Liver (tissue), 9 donors: ENCODE measurements around the gene LECT2. TPM values are rescaled to one million over a fixed set of nuclear protein-coding genes. Genes with fewer than 3 reads are reported as not detected.

Source experiments
- DNase-seq: peaks from one replicate; pipeline ENCODE4 v3.0.0-alpha.2; 2017; ENCODE audit warnings: low spot score
- H3K27ac ChIP-seq, 2 donors: one replicate each; pipeline ENCODE4 v1.7.0; 2013; ENCODE audit warnings: inconsistent platforms in 2 of 2, low read length in 2 of 2, control low read depth in 1 of 2, low read depth in 1 of 2, mild to moderate bottlenecking in 1 of 2
- H3K27me3 ChIP-seq, 4 donors: one replicate each; pipeline versions ENCODE4 v1.6.1 to v1.7.0; 2013; ENCODE audit warnings: low read length in 3 of 4, inconsistent platforms in 1 of 4, mild to moderate bottlenecking in 1 of 4, moderate library complexity in 1 of 4; ENCODE audit not compliant: control insufficient read depth in 4 of 4, insufficient read depth in 4 of 4
- H3K36me3 ChIP-seq, 4 donors: one replicate each; pipeline versions ENCODE4 v1.6.1 to v1.7.0; 2013; ENCODE audit warnings: low read length in 3 of 4, mild to moderate bottlenecking in 3 of 4, low read depth in 1 of 4, moderate library complexity in 1 of 4; ENCODE audit not compliant: control insufficient read depth in 4 of 4, insufficient read depth in 3 of 4
- H3K4me1 ChIP-seq, 4 donors: one replicate each; pipeline versions ENCODE4 v1.6.1 to v1.7.0; 2013; ENCODE audit warnings: low read length in 3 of 4, mild to moderate bottlenecking in 3 of 4, moderate library complexity in 1 of 4; ENCODE audit not compliant: control insufficient read depth in 4 of 4, insufficient read depth in 4 of 4
- H3K4me3 ChIP-seq, 3 donors: one replicate each; pipeline versions ENCODE4 v1.6.1 to v1.7.0; 2013; ENCODE audit warnings: low read length in 3 of 3, control low read depth in 1 of 3, low read depth in 1 of 3, mild to moderate bottlenecking in 1 of 3
- H3K9ac ChIP-seq, 2 donors: one replicate each; pipeline ENCODE4 v1.7.0; 2013; ENCODE audit warnings: low read length in 2 of 2, mild to moderate bottlenecking in 2 of 2, moderate library complexity in 2 of 2, control low read depth in 1 of 2, low read depth in 1 of 2
- H3K9me3 ChIP-seq, 4 donors: one replicate each; pipeline versions ENCODE4 v1.6.1 to v1.7.0; 2013; ENCODE audit warnings: low read length in 3 of 4; ENCODE audit not compliant: control insufficient read depth in 4 of 4
- EGR1 ChIP-seq, 2 donors: IDR thresholded peaks; 2 replicates each; pipeline ENCODE4 v1.6.1; 2016 to 2018; ENCODE audit warnings: antibody characterized with exemption in 2 of 2, low read depth in 2 of 2
- FOXA1 ChIP-seq: IDR thresholded peaks from 2 replicates; pipeline ENCODE4 v1.6.1; 2016; ENCODE audit warnings: antibody characterized with exemption
- FOXA2 ChIP-seq: IDR thresholded peaks from 2 replicates; pipeline ENCODE4 v1.6.1; 2016; ENCODE audit warnings: antibody characterized with exemption
- GABPA ChIP-seq, 2 donors: IDR thresholded peaks in 1 of 2; conservative IDR thresholded peaks in 1 of 2; 2 replicates each; pipeline ENCODE4 v1.6.1; 2016; ENCODE audit warnings: antibody characterized with exemption in 2 of 2, mild to moderate bottlenecking in 1 of 2, moderate library complexity in 1 of 2
- HNF4A ChIP-seq, 2 donors: conservative IDR thresholded peaks; 2 replicates each; pipeline ENCODE4 v1.6.1; 2016; ENCODE audit warnings: antibody characterized with exemption in 2 of 2, mild to moderate bottlenecking in 2 of 2
- JUND ChIP-seq, 2 donors: IDR thresholded peaks; 2 replicates each; pipeline ENCODE4 v1.6.1; 2016; ENCODE audit warnings: antibody characterized with exemption in 2 of 2
- NR2F2 ChIP-seq: IDR thresholded peaks from 2 replicates; pipeline ENCODE4 v1.6.1; 2016; ENCODE audit warnings: antibody characterized with exemption
- RAD21 ChIP-seq, 2 donors: IDR thresholded peaks; 2 replicates each; pipeline ENCODE4 v1.6.1; 2016; ENCODE audit warnings: antibody characterized with exemption in 2 of 2, mild to moderate bottlenecking in 2 of 2
- REST ChIP-seq: IDR thresholded peaks from 2 replicates; pipeline ENCODE4 v1.6.1; 2016; ENCODE audit warnings: antibody characterized with exemption, mild to moderate bottlenecking
- RXRA ChIP-seq, 2 donors: IDR thresholded peaks; 2 replicates each; pipeline ENCODE4 v1.6.1; 2017 to 2018; ENCODE audit warnings: antibody characterized with exemption in 2 of 2, mild to moderate bottlenecking in 1 of 2
- SP1 ChIP-seq: IDR thresholded peaks from 2 replicates; pipeline ENCODE4 v1.6.1; 2018; ENCODE audit warnings: antibody characterized with exemption, mild to moderate bottlenecking
- TAF1 ChIP-seq: conservative IDR thresholded peaks from 2 replicates; pipeline ENCODE4 v1.6.1; 2016; ENCODE audit warnings: antibody characterized with exemption, mild to moderate bottlenecking
- YY1 ChIP-seq: IDR thresholded peaks from 2 replicates; pipeline ENCODE4 v1.6.1; 2016; ENCODE audit warnings: antibody characterized with exemption, mild to moderate bottlenecking
- ZBTB33 ChIP-seq: IDR thresholded peaks from 2 replicates; pipeline ENCODE4 v1.6.1; 2016; ENCODE audit warnings: antibody characterized with exemption
- WGBS: extraction: QIAGEN DNeasy Blood & Tissue Kit; methylation state at CpG from one replicate; pipeline ENCODE4 v1.1.7; 2013; 5-methylcytosine and 5-hydroxymethylcytosine counted together
- polyA plus RNA-seq, 2 donors: library from polyadenylated mRNA; stranded (reverse) in 1 of 2; unstranded in 1 of 2; fragments of 200-250 nt in 1 of 2; fragments of >200 nt in 1 of 2; fragmentation: Nextera tagmentation in 1 of 2; extraction: Ambion mirVana in 1 of 2; gene quantifications; one replicate each; pipeline versions ENCODE4 v1.2.1 to v1.2.3, GENCODE V29; 2013 to 2015
- total RNA-seq, 2 donors: library from RNA; depleted of rRNA; stranded (reverse); fragments of >200 nt; gene quantifications; one replicate each; pipeline ENCODE4 v1.2.3, GENCODE V29; 2014
- TF ChIP-seq, protein P1 (sequence below): IDR thresholded peaks from 2 replicates; pipeline ENCODE4 v1.6.1; 2016; ENCODE audit warnings: antibody characterized with exemption
- TF ChIP-seq, protein P2 (sequence below): IDR thresholded peaks from 2 replicates; pipeline ENCODE4 v1.6.1; 2016; ENCODE audit warnings: antibody characterized with exemption
- donor health status: healthy.
- donor health status: healthy.
- donor health status: healthy.
- donor health status: healthy.
- donor health status: healthy.

The LECT2 gene
- total and polyA plus RNA-seq, 4 donors, result 27.4 to 93.8 (median 81.1) TPM

- TF ChIP-seq EGR1 (IDR thresholded peaks at IDR 0.05; ENCODE audit: low read depth in 2 of 2) (no peak), SP1 (no peak), TAF1 (no peak), HNF4A (conservative IDR thresholded peaks at IDR 0.05) (peak in 1 of 2 donors; percentile 33), JUND (IDR thresholded peaks at IDR 0.05) (no peak)
Observed at GRCh38 chr5:135951807-135952206, 3.0 kb downstream of the LECT2 start (continued).

GRCh38 chr5:135951257-135951656 is 3.5 kb downstream of the LECT2 start:
- no peak overlapping the region for H3K9ac ChIP-seq
- peaks cover 0 to 37% (median 22%) of the 10 kb centered on the region in 4 donors for H3K36me3 ChIP-seq
- peak overlapping the region in 1 of 2 donors; percentile 36 for H3K27ac ChIP-seq
- 74% methylated on average over 4 of the region's 4 CpGs for WGBS
- no peaks in the 10 kb centered on the region for H3K27me3 ChIP-seq
- DNase-seq, result no peak
- peaks cover 0 to 31% (median 13%) of the 10 kb centered on the region in 4 donors for H3K4me1 ChIP-seq
- H3K9me3 ChIP-seq, result no peaks in the 10 kb centered on the region
- H3K4me3 ChIP-seq, result no peak overlapping the region
- TF ChIP-seq, protein P1, sequence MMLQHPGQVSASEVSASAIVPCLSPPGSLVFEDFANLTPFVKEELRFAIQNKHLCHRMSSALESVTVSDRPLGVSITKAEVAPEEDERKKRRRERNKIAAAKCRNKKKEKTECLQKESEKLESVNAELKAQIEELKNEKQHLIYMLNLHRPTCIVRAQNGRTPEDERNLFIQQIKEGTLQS, result no peak
- TF ChIP-seq YY1 (no peak), ZBTB33 (no peak), SP1 (no peak), EGR1 (IDR thresholded peaks at IDR 0.05; ENCODE audit: low read depth in 2 of 2) (no peak), HNF4A (conservative IDR thresholded peaks at IDR 0.05) (no peak), JUND (IDR thresholded peaks at IDR 0.05) (no peak), GABPA (IDR thresholded peaks at IDR 0.05 in 1 of 2, conservative IDR thresholded peaks at IDR 0.05 in 1 of 2) (no peak), FOXA2 (no peak), RXRA (IDR thresholded peaks at IDR 0.05) (no peak), NR2F2 (no peak)

DNA sequence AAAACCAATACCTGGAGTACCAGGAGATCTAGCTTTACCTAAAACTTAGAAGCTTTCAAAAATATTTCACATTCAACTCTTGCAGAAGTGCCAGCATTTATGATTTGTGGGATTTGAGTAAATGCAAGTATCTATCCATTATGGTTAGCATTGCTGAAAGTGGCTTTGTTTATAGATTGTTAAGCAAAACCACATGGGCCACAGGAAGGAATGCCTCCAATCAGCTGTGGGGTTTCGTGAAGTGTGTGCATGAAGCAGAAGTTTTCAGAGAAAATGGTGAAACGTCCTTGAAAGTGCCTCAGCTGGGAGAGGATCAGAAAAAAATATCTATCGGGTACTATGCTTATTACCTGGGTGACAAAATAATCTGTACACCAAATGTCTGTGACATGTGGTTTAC is 4.2 kb downstream of the LECT2 start:
- Histone ChIP-seq H3K9ac (no peak overlapping the region), H3K36me3 (peaks cover 0 to 37% (median 23%) of the 10 kb centered on the region in 4 donors), H3K9me3 (no peaks in the 10 kb centered on the region), H3K27me3 (no peaks in the 10 kb centered on the region), H3K4me3 (no peak overlapping the region), H3K27ac (no peak overlapping the region), H3K4me1 (peaks cover 0 to 31% (median 13%) of the 10 kb centered on the region in 4 donors)
- 77% methylated on average over 3 of the region's 3 CpGs for WGBS
- no peak for DNase-seq
- TF ChIP-seq REST (no peak), ZBTB33 (no peak), FOXA1 (no peak), EGR1 (IDR thresholded peaks at IDR 0.05; ENCODE audit: low read depth in 2 of 2) (no peak), FOXA2 (no peak), RAD21 (IDR thresholded peaks at IDR 0.05) (no peak), HNF4A (conservative IDR thresholded peaks at IDR 0.05) (no peak), JUND (IDR thresholded peaks at IDR 0.05) (no peak), SP1 (no peak), GABPA (IDR thresholded peaks at IDR 0.05 in 1 of 2, conservative IDR thresholded peaks at IDR 0.05 in 1 of 2) (no peak)
- TF ChIP-seq, protein P2, sequence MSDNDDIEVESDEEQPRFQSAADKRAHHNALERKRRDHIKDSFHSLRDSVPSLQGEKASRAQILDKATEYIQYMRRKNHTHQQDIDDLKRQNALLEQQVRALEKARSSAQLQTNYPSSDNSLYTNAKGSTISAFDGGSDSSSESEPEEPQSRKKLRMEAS, result no peak
